IPS DF 6.9 (cell line): ENCODE data around the gene APLP2.

Experiments used
- DNase-seq: peaks from one replicate; pipeline ENCODE4 v3.0.0-alpha.2; 2013; ENCODE audit warnings: low read depth, low spot score
- H3K27ac ChIP-seq: one replicate; pipeline ENCODE4 v1.5.1; 2013; ENCODE audit warnings: low read length, control low read depth
- H3K27me3 ChIP-seq: 2 replicates; pipeline ENCODE4 v1.6.1; 2013; ENCODE audit warnings: mild to moderate bottlenecking, low read length; ENCODE audit not compliant: control insufficient read depth, insufficient read depth
- H3K36me3 ChIP-seq: 2 replicates; pipeline ENCODE4 v1.6.1; 2013; ENCODE audit warnings: low read length; ENCODE audit not compliant: control insufficient read depth, insufficient read depth
- H3K4me1 ChIP-seq: 2 replicates; pipeline ENCODE4 v1.6.1; 2013; ENCODE audit warnings: low read length; ENCODE audit not compliant: control insufficient read depth, insufficient read depth
- H3K4me3 ChIP-seq: 2 replicates; pipeline ENCODE4 v1.5.1; 2013; ENCODE audit warnings: mild to moderate bottlenecking, low read length
- H3K9me3 ChIP-seq: 2 replicates; pipeline ENCODE4 v1.6.1; 2013; ENCODE audit warnings: low read length, inconsistent platforms; ENCODE audit not compliant: control insufficient read depth, insufficient read depth
- WGBS: extraction: QIAGEN DNeasy Blood & Tissue Kit; methylation state at CpG from one replicate; pipeline ENCODE4 v1.1.7; 2013; ENCODE audit warnings: mixed read lengths, missing lambda C conversion rate; ENCODE audit not compliant: insufficient read length, insufficient coverage; 5-methylcytosine and 5-hydroxymethylcytosine counted together

Gene APLP2

GRCh38 chr11:130124096-130124495 is 54.4 kb downstream of the APLP2 start:
- peaks cover 22% of the 10 kb centered on the region for H3K36me3 ChIP-seq
- no peaks in the 10 kb centered on the region for H3K9me3 ChIP-seq
- WGBS: no CpG with 5 or more reads among the region's 4 CpGs
- H3K4me1 ChIP-seq: no peaks in the 10 kb centered on the region
- H3K27me3 ChIP-seq: no peaks in the 10 kb centered on the region
- DNase-seq: no peak
- no peak overlapping the region for H3K4me3 ChIP-seq
- no peak overlapping the region for H3K27ac ChIP-seq

- no peaks in the 10 kb centered on the region for H3K4me1 ChIP-seq
- H3K4me3 ChIP-seq: no peak overlapping the region
- DNase-seq: no peak
- H3K27me3 ChIP-seq: no peaks in the 10 kb centered on the region
- no peak overlapping the region for H3K27ac ChIP-seq
- no CpG with 5 or more reads among the region's 4 CpGs for WGBS
- peaks cover 28% of the 10 kb centered on the region for H3K36me3 ChIP-seq
- no peaks in the 10 kb centered on the region for H3K9me3 ChIP-seq
Measured at GRCh38 chr11:130125638-130126037, 55.9 kb downstream of the APLP2 start.

GRCh38 chr11:130126516-130126915 is 56.8 kb downstream of the APLP2 start:
- no CpG with 5 or more reads among the region's 5 CpGs for WGBS
- Histone ChIP-seq H3K27ac (no peak overlapping the region), H3K36me3 (peaks cover 32% of the 10 kb centered on the region), H3K27me3 (no peaks in the 10 kb centered on the region), H3K9me3 (no peaks in the 10 kb centered on the region), H3K4me3 (no peak overlapping the region), H3K4me1 (no peaks in the 10 kb centered on the region)
- DNase-seq: no peak

DNA sequence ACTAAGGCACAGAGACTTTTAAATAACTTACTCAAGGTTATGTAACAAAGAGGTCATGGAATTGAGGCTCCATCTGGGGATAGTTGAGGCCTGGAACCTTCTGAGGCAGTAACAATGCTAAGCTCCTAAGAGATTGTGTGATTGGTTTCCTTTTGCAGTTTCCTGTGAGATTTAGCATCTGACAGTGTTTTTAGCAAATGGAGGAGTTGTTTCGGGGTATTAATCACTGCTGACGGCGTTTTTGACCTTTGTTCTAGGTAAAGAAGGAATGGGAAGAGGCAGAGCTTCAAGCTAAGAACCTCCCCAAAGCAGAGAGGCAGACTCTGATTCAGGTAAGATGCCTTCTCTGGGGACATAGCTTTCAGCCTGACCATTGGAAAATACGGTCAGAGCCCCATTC is 57.8 kb downstream of the APLP2 start:
- Histone ChIP-seq H3K4me1 (no peaks in the 10 kb centered on the region), H3K9me3 (no peaks in the 10 kb centered on the region), H3K36me3 (peaks cover 29% of the 10 kb centered on the region), H3K27me3 (no peaks in the 10 kb centered on the region), H3K27ac (no peak overlapping the region), H3K4me3 (no peak overlapping the region)
- WGBS: no CpG with 5 or more reads among the region's 4 CpGs
- DNase-seq: no peak

DNA sequence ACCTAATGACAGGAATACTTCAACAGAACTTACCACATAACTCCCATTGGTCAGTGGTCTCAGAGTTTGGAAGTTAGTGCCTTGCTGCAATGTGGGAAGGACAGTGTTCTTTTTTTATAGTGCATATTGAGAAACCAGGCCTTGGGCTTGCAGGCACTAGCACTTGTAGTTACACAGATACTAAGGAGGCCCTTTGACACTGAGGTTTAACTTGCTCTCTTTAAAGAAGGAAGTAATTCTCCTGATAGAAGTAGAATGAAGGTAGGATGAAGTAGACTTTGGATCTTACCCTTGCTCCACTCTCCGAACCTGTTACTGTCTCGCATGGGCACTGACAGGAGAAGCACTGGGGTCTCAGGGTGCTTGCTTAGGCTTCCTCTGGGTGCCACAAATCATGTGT is 58.9 kb downstream of the APLP2 start:
- H3K36me3 ChIP-seq: peaks cover 28% of the 10 kb centered on the region
- WGBS: no CpG with 5 or more reads among the region's 2 CpGs
- no peak overlapping the region for H3K4me3 ChIP-seq
- no peaks in the 10 kb centered on the region for H3K27me3 ChIP-seq
- no peak overlapping the region for H3K27ac ChIP-seq
- no peak for DNase-seq
- no peaks in the 10 kb centered on the region for H3K4me1 ChIP-seq
- no peaks in the 10 kb centered on the region for H3K9me3 ChIP-seq

DNA sequence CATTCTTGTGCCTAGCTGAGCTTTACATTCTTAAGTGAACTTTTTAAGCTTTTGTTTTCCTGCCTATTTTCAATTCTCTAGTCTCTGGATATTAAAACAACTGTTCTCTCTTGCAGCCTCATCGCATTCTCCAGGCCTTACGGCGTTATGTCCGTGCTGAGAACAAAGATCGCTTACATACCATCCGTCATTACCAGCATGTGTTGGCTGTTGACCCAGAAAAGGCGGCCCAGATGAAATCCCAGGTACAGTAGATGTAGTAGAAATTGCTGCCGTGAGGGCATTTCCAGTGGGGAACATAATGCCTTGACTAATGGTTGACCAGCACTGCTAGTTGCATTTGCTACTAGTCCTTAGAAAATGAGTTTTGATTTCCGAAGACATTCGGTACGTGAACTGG is 60.2 kb downstream of the APLP2 start:
- H3K27ac ChIP-seq: no peak overlapping the region
- peaks cover 33% of the 10 kb centered on the region for H3K36me3 ChIP-seq
- no peak for DNase-seq
- no peaks in the 10 kb centered on the region for H3K27me3 ChIP-seq
- no peaks in the 10 kb centered on the region for H3K9me3 ChIP-seq
- no peak overlapping the region for H3K4me3 ChIP-seq
- no peaks in the 10 kb centered on the region for H3K4me1 ChIP-seq
- no CpG with 5 or more reads among the region's 11 CpGs for WGBS

- Histone ChIP-seq H3K4me3 (no peak overlapping the region), H3K27me3 (no peaks in the 10 kb centered on the region), H3K9me3 (no peaks in the 10 kb centered on the region), H3K36me3 (peaks cover 41% of the 10 kb centered on the region), H3K27ac (no peak overlapping the region), H3K4me1 (no peaks in the 10 kb centered on the region)
- no CpG with 5 or more reads among the region's 9 CpGs for WGBS
- peak; percentile 74 for DNase-seq
Measured at GRCh38 chr11:130131961-130132850, 62.5 kb downstream of the APLP2 start.

GRCh38 chr11:130133716-130134115 is 64.0 kb downstream of the APLP2 start:
- Histone ChIP-seq H3K36me3 (peaks cover 47% of the 10 kb centered on the region), H3K4me3 (no peak overlapping the region), H3K27ac (no peak overlapping the region), H3K27me3 (no peaks in the 10 kb centered on the region), H3K9me3 (no peaks in the 10 kb centered on the region), H3K4me1 (no peaks in the 10 kb centered on the region)
- DNase-seq: no peak
- WGBS: no CpG with 5 or more reads among the region's 8 CpGs

DNA sequence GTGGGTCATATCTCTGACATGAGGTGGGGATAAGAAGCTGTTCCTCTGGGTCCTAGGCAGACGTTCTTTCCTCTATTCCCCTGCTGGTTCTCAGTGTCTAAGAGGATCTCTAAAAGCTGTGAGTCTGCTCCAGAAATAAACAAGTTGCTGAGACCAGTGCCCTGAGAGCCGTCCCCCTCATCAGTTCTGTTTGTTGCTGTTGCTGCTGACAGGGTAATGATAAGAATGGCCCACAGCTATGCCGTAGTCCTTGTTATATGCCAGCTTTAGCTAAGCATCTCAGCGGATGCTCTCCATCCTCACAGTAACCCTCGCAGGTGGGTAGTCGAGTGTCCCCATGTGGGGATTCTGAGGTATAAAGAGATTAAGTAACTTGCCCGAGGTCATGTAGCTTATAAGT is 66.4 kb downstream of the APLP2 start:
- H3K9me3 ChIP-seq: no peaks in the 10 kb centered on the region
- H3K27ac ChIP-seq: no peak overlapping the region
- H3K4me1 ChIP-seq: no peaks in the 10 kb centered on the region
- H3K27me3 ChIP-seq: no peaks in the 10 kb centered on the region
- peaks cover 36% of the 10 kb centered on the region for H3K36me3 ChIP-seq
- H3K4me3 ChIP-seq: no peak overlapping the region
- DNase-seq: no peak
- no CpG with 5 or more reads among the region's 7 CpGs for WGBS

DNA sequence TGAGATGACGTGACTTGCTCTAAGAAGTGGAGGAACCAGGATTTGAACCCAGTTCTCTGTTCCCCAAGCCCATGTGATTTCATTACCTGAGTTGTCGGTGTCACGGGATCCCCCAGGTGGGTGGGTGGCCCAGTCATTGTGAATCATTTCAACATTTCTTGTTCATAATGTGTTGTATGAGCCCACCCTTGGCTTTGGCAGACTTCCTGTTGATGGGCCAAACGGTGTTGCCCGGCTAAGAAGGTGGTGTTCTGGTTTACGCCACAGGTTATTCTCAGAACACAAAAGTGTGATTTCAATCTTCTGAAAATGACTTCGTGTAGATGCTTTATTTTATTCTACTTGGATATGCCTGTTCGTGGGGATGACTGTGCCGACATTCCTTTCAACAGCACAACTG is 68.3 kb downstream of the APLP2 start:
- no peak for DNase-seq
- H3K27me3 ChIP-seq: no peaks in the 10 kb centered on the region
- no CpG with 5 or more reads among the region's 9 CpGs for WGBS
- H3K4me1 ChIP-seq: no peaks in the 10 kb centered on the region
- no peak overlapping the region for H3K27ac ChIP-seq
- H3K36me3 ChIP-seq: peaks cover 40% of the 10 kb centered on the region
- no peak overlapping the region for H3K4me3 ChIP-seq
- H3K9me3 ChIP-seq: no peaks in the 10 kb centered on the region

GRCh38 chr11:130139401-130139800 is 69.7 kb downstream of the APLP2 start:
- Histone ChIP-seq H3K4me3 (no peak overlapping the region), H3K9me3 (no peaks in the 10 kb centered on the region), H3K36me3 (peaks cover 30% of the 10 kb centered on the region), H3K27me3 (no peaks in the 10 kb centered on the region), H3K27ac (no peak overlapping the region), H3K4me1 (no peaks in the 10 kb centered on the region)
- DNase-seq: no peak
- no CpG with 5 or more reads among the region's 13 CpGs for WGBS
